Dendritic cell treated with granulocyte-macrophage colony-stimulating factor and Interleukin-4, amounts not matched to agents 40 ng/mL and 50 ng/mL, for 4 days (primary cell): ENCODE measurements around the gene EXOSC10.
"Not testable (repeated sequence)": the region's sequence is repeated elsewhere in the genome, so short reads cannot be mapped to it uniquely, and the experiment has no call there.

ENCODE experiments used
- H3K27ac Mint-ChIP-seq: one replicate; pipeline ENCODE4 v1.8.0; 2022; ENCODE audit warnings: mild to moderate bottlenecking, mixed read lengths
- H3K27me3 Mint-ChIP-seq: one replicate; pipeline ENCODE4 v1.8.0; 2022; ENCODE audit warnings: mild to moderate bottlenecking, mixed read lengths
- H3K36me3 Mint-ChIP-seq: one replicate; pipeline ENCODE4 v1.8.0; 2022; ENCODE audit warnings: low read depth, mixed read lengths
- H3K4me1 Mint-ChIP-seq: one replicate; pipeline ENCODE4 v1.8.0; 2022; ENCODE audit warnings: low read depth, mixed read lengths
- H3K4me3 Mint-ChIP-seq: one replicate; pipeline ENCODE4 v1.8.0; 2022; ENCODE audit warnings: mild to moderate bottlenecking, moderate library complexity, mixed read lengths
- H3K9me3 Mint-ChIP-seq: one replicate; pipeline ENCODE4 v1.8.0; 2022; ENCODE audit warnings: mixed read lengths
- intact Hi-C: fragments of 100-400 bp; cut with micrococcal nuclease; formaldehyde crosslinking; loops from one replicate; pipeline ENCODE4 v1.15.0; 2022

Gene EXOSC10

DNA sequence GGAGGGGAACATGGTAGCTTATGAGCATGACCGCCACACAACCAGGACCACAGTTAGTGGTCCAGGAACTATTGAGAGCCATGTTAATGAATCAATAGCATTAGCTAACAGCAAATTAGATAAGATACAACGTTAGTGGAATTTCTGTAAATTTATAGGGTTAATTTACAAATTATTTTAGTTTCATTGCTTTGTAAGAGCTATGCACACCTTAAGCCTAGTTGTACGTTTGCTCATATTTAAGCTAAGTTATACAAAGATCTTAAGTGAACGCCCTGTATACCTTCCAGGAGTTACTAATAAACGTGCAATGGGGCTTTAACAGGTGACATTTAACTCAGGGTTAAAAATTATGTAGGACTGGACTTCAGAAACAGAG is 749 bp downstream of the EXOSC10 start:
- intact Hi-C loops: loop anchor here (2.0 kb wide), 1 partner anchor 86 kb away; the partner anchor contains the start of gene TARDBP
- Mint-ChIP-seq H3K36me3 (peaks cover 48% of the 10 kb centered on the region), H3K27me3 (no peaks in the 10 kb centered on the region), H3K4me1 (peaks cover 8% of the 10 kb centered on the region), H3K4me3 (peak overlapping the region; percentile 95), H3K9me3 (no peaks in the 10 kb centered on the region), H3K27ac (peak overlapping the region; percentile 94)

DNA sequence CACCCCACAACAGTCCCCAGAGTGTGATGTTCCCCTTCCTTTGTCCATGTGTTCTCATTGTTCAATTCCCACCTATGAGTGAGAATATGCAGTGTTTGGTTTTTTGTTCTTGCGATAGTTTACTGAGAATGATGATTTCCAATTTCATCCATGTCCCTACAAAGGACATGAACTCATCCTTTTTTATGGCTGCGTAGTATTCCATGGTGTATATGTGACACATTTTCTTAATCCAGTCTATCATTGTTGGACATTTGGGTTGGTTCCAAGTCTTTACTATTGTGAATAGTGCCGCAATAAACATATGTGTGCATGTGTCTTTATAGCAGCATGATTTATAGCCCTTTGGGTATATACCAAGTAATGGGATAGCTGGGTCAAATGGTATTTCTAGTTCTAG is 15.9 kb downstream of the EXOSC10 start:
- H3K27ac Mint-ChIP-seq, H3K27me3 Mint-ChIP-seq, H3K9me3 Mint-ChIP-seq, intact Hi-C loops, H3K4me3 Mint-ChIP-seq, H3K4me1 Mint-ChIP-seq: not testable (repeated sequence)
- H3K36me3 Mint-ChIP-seq: peaks cover 89% of the 10 kb centered on the region

DNA sequence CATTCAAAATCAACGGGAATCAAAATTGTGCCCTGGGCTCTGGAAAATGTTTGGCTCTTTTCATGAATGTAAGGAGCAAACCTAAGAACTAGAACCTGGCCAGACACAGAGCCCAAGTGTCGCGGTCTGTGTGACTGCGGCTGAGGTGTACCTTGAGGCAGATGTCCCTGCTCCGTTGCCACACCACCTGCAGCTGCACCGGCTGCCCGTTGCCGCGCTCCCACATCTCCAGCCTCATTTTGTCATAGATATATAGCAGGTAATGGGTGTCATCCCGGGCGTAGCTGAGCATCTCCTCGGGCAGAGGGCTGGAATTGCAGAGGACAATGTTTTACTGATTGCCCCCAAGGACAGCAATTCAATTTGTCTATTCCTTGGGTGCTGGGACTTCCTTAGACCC is 18.7 kb downstream of the EXOSC10 start:
- H3K9me3 Mint-ChIP-seq: no peaks in the 10 kb centered on the region
- no peak overlapping the region for H3K4me3 Mint-ChIP-seq
- peaks cover 89% of the 10 kb centered on the region for H3K36me3 Mint-ChIP-seq
- intact Hi-C loops: no loop called here
- H3K4me1 Mint-ChIP-seq: no peaks in the 10 kb centered on the region
- no peaks in the 10 kb centered on the region for H3K27me3 Mint-ChIP-seq
- no peak overlapping the region for H3K27ac Mint-ChIP-seq

DNA sequence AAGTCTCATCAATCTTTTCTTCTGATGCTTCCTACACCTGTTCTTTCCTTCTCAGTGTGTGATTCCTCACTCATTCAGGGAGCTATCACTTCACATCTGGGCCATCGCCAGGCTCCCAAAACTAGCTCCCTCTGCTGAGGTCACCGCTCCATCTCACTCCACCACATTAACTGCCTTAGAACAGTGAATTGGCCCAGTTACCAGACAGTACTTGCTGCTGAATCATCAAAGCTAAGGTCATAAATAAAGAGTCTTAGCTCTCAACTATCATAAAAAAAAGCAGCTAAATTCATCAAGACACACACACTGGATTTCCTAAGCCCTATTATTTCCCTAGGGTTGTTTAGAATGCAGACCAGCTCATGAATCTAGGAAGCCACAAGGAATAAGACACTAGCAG is 21.0 kb downstream of the EXOSC10 start:
- H3K27ac Mint-ChIP-seq: no peak overlapping the region
- H3K4me1 Mint-ChIP-seq: no peaks in the 10 kb centered on the region
- H3K36me3 Mint-ChIP-seq: peaks cover 96% of the 10 kb centered on the region

DNA sequence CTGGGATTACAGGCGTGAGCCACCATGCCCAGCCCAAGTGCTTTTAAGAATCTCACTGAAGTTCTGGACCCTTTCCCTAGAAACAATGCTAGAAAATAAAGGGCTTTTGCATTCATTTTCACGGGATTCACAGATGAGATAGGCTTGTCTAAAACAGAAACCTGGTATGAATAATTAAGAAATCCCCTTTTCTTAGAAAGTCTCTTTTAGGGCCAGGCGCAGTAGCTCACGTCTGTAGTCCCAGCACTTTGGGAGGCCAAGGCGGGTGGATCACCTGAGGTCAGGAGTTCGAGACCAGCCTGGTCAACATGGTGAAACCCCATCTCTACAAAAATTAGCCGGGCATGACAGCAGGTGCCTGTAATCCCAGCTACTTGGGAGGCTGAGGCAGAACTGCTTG is 26.3 kb downstream of the EXOSC10 start:
- H3K36me3 Mint-ChIP-seq: peaks cover 98% of the 10 kb centered on the region
- H3K27ac Mint-ChIP-seq, H3K27me3 Mint-ChIP-seq, H3K4me3 Mint-ChIP-seq, H3K4me1 Mint-ChIP-seq, intact Hi-C loops, H3K9me3 Mint-ChIP-seq: not testable (repeated sequence)

More for the DNA sequence above, 21.0 kb downstream of the EXOSC10 start:
- Mint-ChIP-seq H3K4me3 (no peak overlapping the region), H3K27me3 (no peaks in the 10 kb centered on the region), H3K9me3 (no peaks in the 10 kb centered on the region)
- intact Hi-C loops: no loop called here

DNA sequence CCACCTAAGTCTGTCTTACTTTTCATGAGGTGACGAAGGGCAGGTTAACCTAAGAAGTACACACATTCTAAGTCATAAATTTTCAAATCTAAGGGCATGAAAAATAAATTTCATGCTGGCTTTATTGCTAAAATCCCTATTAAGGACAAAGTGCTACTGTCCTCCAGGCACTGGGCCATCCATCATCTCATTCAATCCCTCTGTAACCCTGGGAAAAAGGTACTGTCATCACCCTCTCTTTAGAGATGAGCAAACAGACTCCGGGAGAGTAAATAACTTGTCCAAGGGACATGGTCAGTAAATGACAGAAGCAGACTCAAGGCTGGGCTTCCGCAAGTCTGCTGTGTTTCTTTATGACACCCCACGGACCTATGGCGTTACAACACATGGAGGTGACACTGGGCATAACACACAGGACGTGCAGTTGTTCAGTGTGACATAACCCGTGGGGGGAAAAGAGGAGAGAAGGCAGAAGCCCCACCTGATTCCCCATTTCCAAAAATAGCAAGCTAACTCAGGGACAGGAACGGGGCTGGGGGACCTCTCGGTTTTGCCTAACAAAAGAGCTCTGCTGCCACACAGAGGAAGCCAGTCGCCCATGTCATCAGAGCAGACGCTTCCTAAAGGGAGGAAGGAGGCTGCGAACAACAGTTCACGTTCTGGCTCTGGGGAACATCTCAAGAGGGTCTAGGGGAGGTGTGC is 27.3 kb downstream of the EXOSC10 start:
- H3K4me1 Mint-ChIP-seq: no peaks in the 10 kb centered on the region
- H3K4me3 Mint-ChIP-seq: no peak overlapping the region
- no peak overlapping the region for H3K27ac Mint-ChIP-seq
- peaks cover 98% of the 10 kb centered on the region for H3K36me3 Mint-ChIP-seq
- H3K27me3 Mint-ChIP-seq: no peaks in the 10 kb centered on the region
- H3K9me3 Mint-ChIP-seq: no peaks in the 10 kb centered on the region
- intact Hi-C loops: no loop called here

DNA sequence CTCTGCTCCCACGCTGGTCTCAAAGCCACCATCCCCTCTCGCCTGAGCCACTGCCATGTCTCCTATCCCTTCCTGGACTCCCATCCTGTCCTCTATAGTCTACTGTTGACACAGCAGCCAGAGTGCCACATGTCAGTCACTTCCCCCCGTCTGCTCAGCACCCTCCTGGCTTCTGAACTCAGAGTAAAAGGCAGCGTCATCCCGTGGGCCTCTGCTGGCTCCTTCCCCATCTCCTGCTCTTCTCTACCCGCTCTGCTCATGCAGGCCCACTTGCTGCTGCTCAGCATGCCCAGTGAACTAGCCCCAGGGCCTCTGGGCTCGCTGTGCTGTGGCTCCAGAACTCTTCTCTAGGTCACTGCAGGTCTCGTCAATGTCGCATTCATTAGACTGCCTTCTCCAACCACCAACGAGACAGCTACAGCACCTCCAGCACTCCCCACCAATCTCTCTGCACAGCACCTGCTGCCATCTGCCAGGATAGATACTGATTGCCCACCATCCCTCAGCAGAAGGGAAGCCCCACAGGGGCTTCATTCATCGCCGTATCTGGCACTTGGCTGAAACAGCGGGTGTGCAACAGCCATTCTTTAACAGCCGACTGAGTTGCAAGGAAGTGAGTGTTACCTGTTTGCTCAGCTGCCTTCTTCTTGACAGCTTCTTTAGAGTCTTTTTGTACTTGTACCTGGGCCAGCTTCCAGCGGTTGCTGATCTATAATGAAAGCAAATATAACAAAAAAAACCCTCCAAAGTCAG is 28.0 kb downstream of the EXOSC10 start:
- Mint-ChIP-seq H3K27me3 (no peaks in the 10 kb centered on the region), H3K27ac (no peak overlapping the region), H3K4me3 (no peak overlapping the region), H3K36me3 (peaks cover 98% of the 10 kb centered on the region), H3K9me3 (no peaks in the 10 kb centered on the region), H3K4me1 (no peaks in the 10 kb centered on the region)
- intact Hi-C loops: no loop called here

DNA sequence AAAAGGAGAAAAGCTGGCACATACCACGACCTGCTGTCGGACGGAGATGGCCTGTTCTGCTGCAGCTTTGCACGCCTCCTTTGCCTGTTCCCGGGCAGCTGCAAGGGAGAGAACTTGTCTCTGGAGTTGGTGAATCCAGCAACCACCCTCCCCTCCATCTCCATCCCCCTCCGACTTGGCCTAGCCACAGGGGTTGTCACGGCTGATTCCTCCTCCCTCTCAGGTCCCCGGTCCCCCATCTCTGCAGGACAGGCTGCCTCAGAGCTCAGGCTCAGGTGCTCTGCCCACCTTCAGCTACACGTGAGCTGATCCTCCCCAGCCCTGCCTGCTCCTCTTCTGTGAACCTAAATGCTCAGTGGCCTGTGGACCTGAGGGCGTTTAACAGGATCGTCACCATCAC is 28.8 kb downstream of the EXOSC10 start:
- Mint-ChIP-seq H3K4me1 (no peaks in the 10 kb centered on the region), H3K9me3 (no peaks in the 10 kb centered on the region), H3K4me3 (no peak overlapping the region), H3K36me3 (peaks cover 98% of the 10 kb centered on the region), H3K27me3 (no peaks in the 10 kb centered on the region), H3K27ac (no peak overlapping the region)
- intact Hi-C loops: no loop called here

DNA sequence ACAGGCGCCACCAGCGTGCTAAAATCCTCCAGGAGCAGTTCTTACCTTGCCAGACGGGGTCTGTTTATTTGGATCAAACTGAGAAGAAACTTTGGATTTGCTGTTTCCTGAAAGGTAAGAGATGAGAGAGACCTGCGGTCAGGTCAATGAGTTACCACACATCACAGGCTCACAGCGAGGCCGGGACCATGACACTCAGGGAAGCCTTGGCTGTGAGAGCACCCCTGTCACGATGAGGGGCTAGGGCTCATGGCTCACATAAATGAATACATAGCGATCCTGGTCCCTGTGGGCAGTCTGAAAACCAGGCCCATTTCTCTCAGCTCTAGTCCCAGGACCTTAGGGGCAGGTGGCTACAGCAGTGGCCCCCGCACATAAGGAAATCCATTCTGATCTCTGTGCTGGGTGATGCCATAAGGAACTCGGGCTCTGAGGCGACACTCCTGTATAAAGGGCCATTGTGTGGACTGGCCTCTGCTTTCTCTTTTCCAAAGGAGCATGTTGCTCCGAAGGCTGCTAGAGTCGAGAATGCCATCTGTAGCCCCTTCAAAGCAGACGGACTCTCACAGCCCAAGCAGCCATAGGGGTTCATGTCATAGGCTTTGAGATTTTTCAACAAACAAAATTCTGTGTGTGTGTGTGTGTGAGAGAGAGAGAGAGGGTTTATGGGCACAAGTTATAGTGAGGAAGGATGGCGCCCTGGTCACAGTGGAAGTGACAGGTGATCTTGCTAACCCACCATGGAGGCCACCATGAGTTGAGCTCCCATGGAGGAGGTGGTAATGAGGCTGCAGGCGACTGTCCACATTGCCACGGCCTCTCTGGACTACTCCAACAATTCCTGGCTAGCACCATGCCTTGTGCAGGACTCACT is 30.8 kb downstream of the EXOSC10 start:
- no peak overlapping the region for H3K27ac Mint-ChIP-seq
- H3K36me3 Mint-ChIP-seq: peaks cover 98% of the 10 kb centered on the region

DNA sequence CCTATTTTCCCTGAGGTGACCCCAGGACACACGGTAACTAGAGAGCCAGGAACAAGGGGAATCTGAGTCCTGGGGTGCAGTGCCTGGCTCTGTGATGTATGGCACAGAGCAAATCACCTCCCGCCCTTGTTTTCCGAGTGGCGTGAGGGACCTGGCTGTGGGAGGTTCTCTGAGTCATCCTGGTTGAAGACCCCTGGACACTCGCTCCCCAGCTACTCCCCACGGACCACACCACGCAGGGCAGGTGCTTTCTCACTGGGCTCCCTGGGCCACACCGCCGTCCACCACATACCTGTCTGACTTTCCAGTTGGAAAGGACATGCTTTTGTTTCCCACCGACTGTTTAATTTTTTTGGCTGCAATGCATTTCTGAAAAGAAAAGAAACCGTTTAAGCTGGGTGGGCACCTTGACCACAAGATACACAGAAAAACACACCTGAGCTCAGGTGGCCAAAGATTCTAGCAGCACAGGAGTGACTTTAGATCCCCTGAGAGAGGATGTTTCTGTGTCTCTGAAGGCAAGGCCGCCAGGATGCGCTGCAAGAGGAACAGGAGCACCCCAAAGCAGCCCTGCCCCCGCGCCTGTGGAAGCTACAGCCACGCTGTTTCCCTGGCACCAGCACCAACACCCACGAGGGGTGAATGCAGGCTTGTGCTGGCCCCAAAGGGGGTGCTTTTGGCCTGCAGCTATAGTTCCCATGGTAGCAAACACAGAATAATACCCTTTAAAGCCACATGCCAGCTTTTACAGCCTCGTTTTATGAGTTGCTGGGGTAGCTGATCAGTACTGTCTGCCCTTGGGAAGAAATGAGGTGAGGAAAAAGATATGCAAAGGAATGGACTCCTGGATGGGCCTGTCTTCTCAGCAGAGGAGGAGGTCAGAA is 31.7 kb downstream of the EXOSC10 start:
- peaks cover 4% of the 10 kb centered on the region for H3K4me1 Mint-ChIP-seq
- intact Hi-C loops: no loop called here
- H3K4me3 Mint-ChIP-seq: no peak overlapping the region
- H3K36me3 Mint-ChIP-seq: peaks cover 100% of the 10 kb centered on the region
- no peaks in the 10 kb centered on the region for H3K27me3 Mint-ChIP-seq
- no peak overlapping the region for H3K27ac Mint-ChIP-seq
- no peaks in the 10 kb centered on the region for H3K9me3 Mint-ChIP-seq

More for the DNA sequence above, 30.8 kb downstream of the EXOSC10 start:
- H3K4me1 Mint-ChIP-seq: no peaks in the 10 kb centered on the region
- H3K9me3 Mint-ChIP-seq: no peaks in the 10 kb centered on the region
- intact Hi-C loops: no loop called here
- no peaks in the 10 kb centered on the region for H3K27me3 Mint-ChIP-seq
- H3K4me3 Mint-ChIP-seq: no peak overlapping the region

DNA sequence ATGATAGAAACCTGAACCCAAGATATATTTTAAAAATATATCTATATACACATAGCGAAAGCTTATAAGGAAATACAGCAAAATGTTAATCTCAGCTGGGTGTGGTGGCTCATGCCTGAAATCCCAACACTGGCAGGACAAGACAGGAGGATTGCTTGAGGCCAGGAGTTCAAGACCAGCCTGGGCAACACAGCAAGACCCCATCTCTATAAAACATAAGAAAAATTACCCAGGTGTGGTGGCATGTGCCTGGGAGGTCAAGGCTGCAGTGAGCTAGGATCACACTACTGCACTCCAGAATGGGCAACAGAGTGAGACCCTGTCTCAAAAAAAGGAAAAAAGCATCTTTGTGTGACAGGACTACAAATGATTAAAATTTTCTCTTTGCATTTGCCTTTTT is 33.9 kb downstream of the EXOSC10 start:
- no peaks in the 10 kb centered on the region for H3K9me3 Mint-ChIP-seq
- no peak overlapping the region for H3K4me3 Mint-ChIP-seq
- intact Hi-C loops: no loop called here
- peaks cover 10% of the 10 kb centered on the region for H3K4me1 Mint-ChIP-seq
- no peak overlapping the region for H3K27ac Mint-ChIP-seq
- H3K36me3 Mint-ChIP-seq: peaks cover 85% of the 10 kb centered on the region
- no peaks in the 10 kb centered on the region for H3K27me3 Mint-ChIP-seq

DNA sequence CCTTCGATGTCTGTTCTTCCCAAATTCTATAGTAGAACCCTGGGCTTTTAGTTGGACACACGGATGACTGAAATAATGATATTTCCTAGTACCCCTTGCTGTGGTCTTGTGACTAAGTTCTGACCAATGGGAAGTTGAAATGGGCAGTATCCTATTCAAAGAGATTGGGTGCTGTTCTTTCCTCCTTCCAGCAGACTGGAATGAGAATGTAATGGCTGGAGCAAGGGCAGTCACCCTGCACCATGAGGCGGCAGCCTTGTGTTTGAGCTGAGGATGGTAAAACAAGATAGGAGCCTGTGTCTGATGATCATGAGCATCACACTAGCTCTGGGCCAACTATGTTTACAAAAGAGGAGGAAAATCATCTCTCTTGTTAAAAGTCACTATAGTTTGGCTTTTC is 34.7 kb downstream of the EXOSC10 start:
- peaks cover 13% of the 10 kb centered on the region for H3K4me1 Mint-ChIP-seq
- no peak overlapping the region for H3K27ac Mint-ChIP-seq
- no peak overlapping the region for H3K4me3 Mint-ChIP-seq
- H3K27me3 Mint-ChIP-seq: no peaks in the 10 kb centered on the region
- intact Hi-C loops: no loop called here
- H3K9me3 Mint-ChIP-seq: no peaks in the 10 kb centered on the region
- peaks cover 82% of the 10 kb centered on the region for H3K36me3 Mint-ChIP-seq

DNA sequence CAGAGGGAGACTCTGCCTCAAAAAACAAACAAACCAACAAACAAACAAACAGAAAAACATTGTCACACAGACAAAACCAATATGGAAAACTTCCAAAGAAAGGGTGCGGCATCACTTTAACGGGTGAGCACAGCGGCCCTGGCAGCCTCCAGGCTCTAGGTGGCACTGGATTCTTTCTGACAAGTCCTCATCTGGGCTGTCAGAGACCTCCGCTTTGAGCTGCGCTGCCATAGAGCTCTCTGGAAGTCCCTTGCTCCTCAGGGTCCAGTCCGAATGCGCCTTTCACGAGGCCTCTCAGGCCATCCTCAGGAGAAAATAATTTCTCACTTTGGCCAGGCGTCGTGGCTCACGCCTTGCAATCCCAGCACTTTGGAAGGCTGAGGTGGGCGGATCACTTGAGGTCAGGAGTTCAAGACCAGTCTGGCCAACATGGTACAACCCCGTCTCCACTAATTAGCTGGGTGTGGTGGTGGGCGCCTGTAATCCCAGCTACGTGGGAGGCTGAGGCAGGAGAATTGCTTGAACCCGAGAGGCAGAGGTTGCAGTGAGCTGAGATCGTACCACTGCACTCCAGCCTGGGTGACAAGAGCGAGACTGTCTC is 35.6 kb downstream of the EXOSC10 start:
- Mint-ChIP-seq H3K36me3 (peaks cover 78% of the 10 kb centered on the region), H3K4me1 (peaks cover 17% of the 10 kb centered on the region)
- intact Hi-C loops, H3K27me3 Mint-ChIP-seq, H3K27ac Mint-ChIP-seq, H3K4me3 Mint-ChIP-seq, H3K9me3 Mint-ChIP-seq: not testable (repeated sequence)
